WTC11 (cell line): ENCODE results near the gene EIF5A.

ENCODE experiments used
- HMGXB4 ChIP-seq: sonication (generic); formaldehyde crosslinking; IDR thresholded peaks from 2 replicates; pipeline ENCODE4 v1.8.1; 2023; ENCODE audit warnings: mild to moderate bottlenecking, moderate library complexity, missing genetic modification reagents
- JUN ChIP-seq: sonication (generic); formaldehyde crosslinking; IDR thresholded peaks from 2 replicates; pipeline ENCODE4 v1.8.0; 2023; ENCODE audit warnings: mild to moderate bottlenecking, missing genetic modification reagents
- ZNF263 ChIP-seq: sonication (generic); formaldehyde crosslinking; IDR thresholded peaks from 2 replicates; pipeline ENCODE4 v1.8.1; 2022; ENCODE audit warnings: low read depth, mild to moderate bottlenecking, moderate library complexity, missing genetic modification reagents

- TF ChIP-seq HMGXB4 (CRISPR knock-in tag), result no peak
- TF ChIP-seq ZNF263 (CRISPR knock-in tag), result no peak
- no peak for TF ChIP-seq JUN
Measured at GRCh38 chr17:7327501-7327900, 20.1 kb downstream of the EIF5A start.
